Esophagus muscularis mucosa (tissue), 4 donors: ENCODE measurements around the gene KATNB1. TPM values are rescaled to one million over a fixed set of nuclear protein-coding genes. Genes with fewer than 3 reads are reported as not detected.

Source experiments
- DNase-seq: peaks from one replicate; pipeline ENCODE4 v3.0.0-alpha.2; 2017; ENCODE audit errors: extremely low spot score
- H3K27ac ChIP-seq, 4 donors: fragments of 200-600 bp; sonication (generic); replicated peaks in 1 of 4; 1 replicate in 3 of 4; 2 replicates in 1 of 4; pipeline ENCODE4 v1.5.1; 2016 to 2019; ENCODE audit warnings: mild to moderate bottlenecking in 1 of 4
- H3K27me3 ChIP-seq, 4 donors: fragments of 200-600 bp; sonication (generic); one replicate each; pipeline versions ENCODE4 v1.5.1 to v1.6.0; 2016 to 2019
- H3K36me3 ChIP-seq, 4 donors: fragments of 200-600 bp; sonication (generic); one replicate each; pipeline ENCODE4 v1.5.1; 2016 to 2019
- H3K4me1 ChIP-seq, 4 donors: fragments of 200-600 bp; sonication (generic); one replicate each; pipeline ENCODE4 v1.5.1; 2016 to 2019
- H3K4me3 ChIP-seq, 4 donors: fragments of 200-600 bp; sonication (generic); 1 replicate in 2 of 4; 2 replicates in 2 of 4; pipeline ENCODE4 v1.5.1; 2016 to 2019; ENCODE audit warnings: mild to moderate bottlenecking in 4 of 4, moderate library complexity in 1 of 4
- H3K9me3 ChIP-seq, 4 donors: fragments of 200-600 bp; sonication (generic); 1 replicate in 3 of 4; 2 replicates in 1 of 4; pipeline ENCODE4 v1.5.1; 2016 to 2019
- CTCF ChIP-seq, 3 experiments: fragments of 200-600 bp in 2 of 3; fragments of 450-650 bp in 1 of 3; sonication (generic) in 2 of 3; IDR thresholded peaks; one replicate each; pipeline ENCODE4 v1.5.1; 2017 to 2019; ENCODE audit warnings: antibody characterized with exemption in 3 of 3, mild to moderate bottlenecking in 2 of 3, moderate library complexity in 1 of 3
- EP300 ChIP-seq: sonication (generic); formaldehyde crosslinking; IDR thresholded peaks from one replicate; pipeline ENCODE4 v1.6.1; 2017; ENCODE audit warnings: antibody characterized with exemption
- POLR2A ChIP-seq: fragments of 450-650 bp; IDR thresholded peaks from one replicate; pipeline ENCODE4 v1.6.1; 2017; ENCODE audit warnings: antibody characterized with exemption, moderate library complexity, mild to moderate bottlenecking, low read depth
- POLR2AphosphoS5 ChIP-seq, 2 donors: sonication (generic); formaldehyde crosslinking; IDR thresholded peaks; one replicate each; pipeline ENCODE4 v1.6.1; 2017; ENCODE audit warnings: antibody characterized with exemption in 2 of 2
- WGBS: methylation state at CpG from one replicate; pipeline ENCODE4 v1.1.5; 2018; 5-methylcytosine and 5-hydroxymethylcytosine counted together
- intact Hi-C: fragments of 100-400 bp; cut with DNase I; formaldehyde crosslinking; loops from one replicate; pipeline ENCODE4 v1.15.1; 2023
- total RNA-seq, 4 donors: library from RNA; depleted of rRNA; stranded (reverse); fragments of >200 nt; gene quantifications; one replicate each; pipeline versions ENCODE4 v1.1.0 to v1.2.1, GENCODE V29; 2016

KATNB1 gene
- total RNA-seq, 4 donors from 2014 or later = 10.4 to 16.9 (median 15.3) TPM

GRCh38 chr16:57759131-57759530 is 23.6 kb downstream of the KATNB1 start:
- Histone ChIP-seq H3K4me3 (no peak overlapping the region), H3K27ac (peak overlapping the region in 1 of 4 donors; percentile 27), H3K9me3 (no peaks in the 10 kb centered on the region), H3K4me1 (peaks cover 0 to 15% (median 12%) of the 10 kb centered on the region in 4 donors), H3K27me3 (no peaks in the 10 kb centered on the region), H3K36me3 (peaks cover 0 to 93% (median 86%) of the 10 kb centered on the region in 4 donors)
- intact Hi-C loops = loop anchor here (5.0 kb wide), 2 partner anchors 48 to 243 kb away; partner anchors contain the start of genes USB1 and ZNF319
- 92% methylated on average over 6 of the region's 7 CpGs for WGBS
- no peak for DNase-seq
- TF ChIP-seq POLR2AphosphoS5 (IDR thresholded peaks at IDR 0.05) = no peak
- TF ChIP-seq CTCF (IDR thresholded peaks at IDR 0.05) = no peak
- TF ChIP-seq POLR2A = no peak
- no peak for TF ChIP-seq EP300

GRCh38 chr16:57759541-57760356 is 24.2 kb downstream of the KATNB1 start:
- intact Hi-C loops = loop anchor here (5.0 kb wide), 2 partner anchors 48 to 243 kb away; partner anchors contain the start of genes USB1 and ZNF319
- TF ChIP-seq CTCF (IDR thresholded peaks at IDR 0.05) = no peak
- no peak for TF ChIP-seq EP300
- TF ChIP-seq POLR2A = no peak
- H3K4me3 ChIP-seq = no peak overlapping the region
- H3K36me3 ChIP-seq = peaks cover 0 to 94% (median 86%) of the 10 kb centered on the region in 4 donors
- H3K27ac ChIP-seq = peak overlapping the region in 1 of 4 donors; percentile 27
- WGBS = 79% methylated on average over 15 of the region's 21 CpGs
- no peaks in the 10 kb centered on the region for H3K9me3 ChIP-seq
- peaks cover 0 to 17% (median 14%) of the 10 kb centered on the region in 4 donors for H3K4me1 ChIP-seq
- no peak for DNase-seq
- H3K27me3 ChIP-seq = no peaks in the 10 kb centered on the region

- H3K4me1 ChIP-seq = peaks cover 0 to 18% (median 14%) of the 10 kb centered on the region in 4 donors
- no peak overlapping the region for H3K4me3 ChIP-seq
- H3K36me3 ChIP-seq = peaks cover 0 to 94% (median 84%) of the 10 kb centered on the region in 4 donors
- TF ChIP-seq EP300 (no peak), POLR2AphosphoS5 (IDR thresholded peaks at IDR 0.05) (no peak), POLR2A (no peak), CTCF (IDR thresholded peaks at IDR 0.05) (no peak)
- whole genome bisulfite sequencing = 83% methylated on average over 11 of the region's 40 CpGs
- DNase-seq = no peak
- H3K27ac ChIP-seq = no peak overlapping the region
- intact Hi-C loops = no loop called here
- no peaks in the 10 kb centered on the region for H3K9me3 ChIP-seq
- no peaks in the 10 kb centered on the region for H3K27me3 ChIP-seq
Measured at GRCh38 chr16:57760357-57761160, 25.0 kb downstream of the KATNB1 start.

GRCh38 chr16:57761301-57761700 is 25.7 kb downstream of the KATNB1 start:
- intact Hi-C loops = no loop called here
- H3K27me3 ChIP-seq = no peaks in the 10 kb centered on the region

More at GRCh38 chr16:57761301-57761700, 25.7 kb downstream of the KATNB1 start:
- no peak for DNase-seq
- 87% methylated on average over 9 of the region's 9 CpGs for WGBS
- H3K9me3 ChIP-seq = no peaks in the 10 kb centered on the region
- TF ChIP-seq EP300 = no peak
- no peak for TF ChIP-seq POLR2AphosphoS5 (IDR thresholded peaks at IDR 0.05)
- no peak for TF ChIP-seq CTCF (IDR thresholded peaks at IDR 0.05)
- no peak for TF ChIP-seq POLR2A
- H3K36me3 ChIP-seq = peaks cover 0 to 95% (median 85%) of the 10 kb centered on the region in 4 donors
- H3K4me1 ChIP-seq = peaks cover 0 to 18% (median 14%) of the 10 kb centered on the region in 4 donors
- H3K27ac ChIP-seq = no peak overlapping the region
- H3K4me3 ChIP-seq = no peak overlapping the region
